Medulla oblongata (tissue), 1 donor: ENCODE results near the gene STARD4.
A peak's percentile ranks its signal among the peaks of the same experiment; 100 is the strongest.

Source experiments
- DNase-seq: peaks from one replicate; pipeline ENCODE4 v3.0.0-alpha.2; 2015; ENCODE audit errors: extremely low spot score

STARD4 gene

GRCh38 chr5:111512375-111513130, at the start of gene STARD4:
Gene STARD4 (minus strand): TSS chr5:111512535. CDS start chr5:111507433, 5,102 bp downstream.
- DNase-seq: peak; percentile 98

- DNase-seq: no peak
These were observed 47.3 kb upstream of the STARD4 start for GRCh38 chr5:111559680-111560079.

GRCh38 chr5:111557686-111558085, 45.4 kb upstream of the STARD4 start:
- no peak for DNase-seq

- DNase-seq: no peak
These were observed 44.8 kb upstream of the STARD4 start for GRCh38 chr5:111557111-111557510.

- DNase-seq: no peak
These were observed 44.2 kb upstream of the STARD4 start for GRCh38 chr5:111556501-111556900.

- DNase-seq: no peak
These were observed 43.4 kb upstream of the STARD4 start for GRCh38 chr5:111555760-111556159.

GRCh38 chr5:111553868-111554267, 41.5 kb upstream of the STARD4 start:
- no peak for DNase-seq

- DNase-seq: no peak
These were observed 40.6 kb upstream of the STARD4 start for GRCh38 chr5:111552896-111553295.

GRCh38 chr5:111552492-111552891, 40.2 kb upstream of the STARD4 start:
- DNase-seq: no peak

GRCh38 chr5:111551569-111552275, 39.4 kb upstream of the STARD4 start:
- no peak for DNase-seq

- no peak for DNase-seq
These were observed 38.8 kb upstream of the STARD4 start for GRCh38 chr5:111551161-111551560.

- DNase-seq: peak; percentile 94
These were observed 38.1 kb upstream of the STARD4 start for GRCh38 chr5:111550282-111551020.

- no peak for DNase-seq
These were observed 36.8 kb upstream of the STARD4 start for GRCh38 chr5:111548992-111549649.

- no peak for DNase-seq
These were observed 36.1 kb upstream of the STARD4 start for GRCh38 chr5:111548348-111548950.

GRCh38 chr5:111545031-111545430, 32.7 kb upstream of the STARD4 start:
- DNase-seq: no peak

GRCh38 chr5:111537141-111538024, 25.0 kb upstream of the STARD4 start:
- DNase-seq: no peak

GRCh38 chr5:111535879-111536549, 23.7 kb upstream of the STARD4 start:
- DNase-seq: no peak

GRCh38 chr5:111532886-111533582, 20.7 kb upstream of the STARD4 start:
- DNase-seq: no peak

GRCh38 chr5:111530298-111530740, 18.0 kb upstream of the STARD4 start:
- peak; percentile 52 for DNase-seq
